Stimulated activated CD8-positive, alpha-beta memory T cell treated with anti-CD3 and anti-CD28 coated beads, Interleukin-15, amount 100 ng/mL, for 1 hour (primary cell): ENCODE data around the gene LARP4B.

Experiments used
- DNase-seq: peaks from one replicate; pipeline ENCODE4 v3.0.0-alpha.2; 2020; ENCODE audit warnings: low read depth

Gene LARP4B

DNA sequence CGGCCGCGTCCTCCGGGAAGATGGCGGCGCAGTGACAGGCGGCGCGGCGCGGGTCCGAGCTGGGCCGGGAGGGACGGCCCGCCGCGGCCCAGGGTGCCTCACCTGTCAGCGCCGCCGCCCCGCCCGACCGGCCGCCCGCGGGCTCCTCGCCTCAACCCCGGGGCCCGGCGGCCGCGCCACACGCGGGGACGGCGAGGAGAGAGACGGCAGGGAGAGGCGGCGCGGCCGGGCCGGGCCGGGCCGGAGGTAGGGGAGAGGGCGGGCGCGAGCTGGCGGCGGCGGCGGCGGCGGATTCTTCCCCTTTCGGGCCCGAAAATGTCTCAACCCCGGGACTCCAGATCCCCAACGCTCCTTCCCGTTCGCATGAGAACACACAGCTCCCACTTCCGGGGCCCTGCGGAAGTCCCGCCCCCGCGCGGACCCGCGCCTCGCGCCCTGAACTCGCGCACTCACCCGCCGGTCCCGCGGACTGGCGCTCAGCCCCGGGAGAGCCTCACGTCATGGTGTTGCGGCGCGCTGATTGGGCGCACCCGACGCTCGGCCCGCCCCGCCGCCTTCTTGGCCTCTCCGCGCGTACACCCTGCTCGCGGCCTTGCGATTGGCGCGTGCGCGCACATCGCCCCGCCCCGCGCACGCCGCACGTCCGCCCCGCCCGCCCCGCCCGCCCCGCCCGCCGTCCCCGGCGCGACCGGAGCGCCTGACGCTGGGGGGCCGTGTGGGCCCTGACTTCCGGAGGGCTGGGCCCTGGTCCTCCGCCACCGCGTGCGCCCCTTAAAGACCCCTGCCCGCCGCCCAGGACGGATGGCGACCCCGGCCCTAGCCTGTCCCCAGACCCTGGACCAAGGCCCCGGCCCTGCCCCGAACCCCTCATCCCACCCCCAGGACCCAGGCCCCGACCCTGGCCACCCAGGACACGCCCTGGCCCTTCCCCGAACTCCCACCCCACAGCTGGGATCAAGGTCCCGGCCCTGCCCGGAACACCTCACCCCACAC lies at the start of gene LARP4B:
LARP4B (minus strand) TSS at position 380 of the 993 bp plus-strand sequence. CDS start 45,984 bp downstream, outside the sequence.
- peak; percentile 87 for DNase-seq

DNA sequence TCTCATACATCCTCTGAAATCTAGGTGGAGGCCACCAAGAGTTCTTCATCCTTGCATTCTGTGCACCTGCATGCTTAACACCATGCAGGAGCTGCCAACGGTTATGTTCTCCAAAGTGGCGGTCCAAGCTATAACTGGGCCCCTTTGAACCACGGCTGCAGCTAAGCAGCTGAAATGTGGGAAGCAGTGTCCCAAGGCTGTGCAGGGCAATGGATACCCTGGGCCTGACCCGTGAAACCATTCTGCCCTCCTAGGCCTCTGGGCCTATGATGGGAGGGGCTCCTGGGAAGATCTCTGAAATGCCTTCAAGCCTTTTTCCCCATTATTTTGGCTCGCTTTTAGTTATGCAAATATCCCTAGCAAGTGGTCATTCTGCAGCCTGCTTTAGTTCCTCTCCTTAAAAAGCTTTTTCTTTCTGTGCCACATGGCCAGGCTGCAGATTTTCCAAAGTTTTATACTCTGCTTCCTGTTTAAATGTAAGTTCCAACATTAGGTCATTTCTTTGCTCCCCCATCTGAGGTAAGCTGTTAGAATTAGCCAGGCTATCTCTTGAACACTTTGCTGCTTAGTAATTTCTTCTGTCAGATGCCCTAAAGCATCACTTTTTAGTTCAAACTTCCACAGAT lies 49.1 kb upstream of the LARP4B start:
- DNase-seq = no peak

DNA sequence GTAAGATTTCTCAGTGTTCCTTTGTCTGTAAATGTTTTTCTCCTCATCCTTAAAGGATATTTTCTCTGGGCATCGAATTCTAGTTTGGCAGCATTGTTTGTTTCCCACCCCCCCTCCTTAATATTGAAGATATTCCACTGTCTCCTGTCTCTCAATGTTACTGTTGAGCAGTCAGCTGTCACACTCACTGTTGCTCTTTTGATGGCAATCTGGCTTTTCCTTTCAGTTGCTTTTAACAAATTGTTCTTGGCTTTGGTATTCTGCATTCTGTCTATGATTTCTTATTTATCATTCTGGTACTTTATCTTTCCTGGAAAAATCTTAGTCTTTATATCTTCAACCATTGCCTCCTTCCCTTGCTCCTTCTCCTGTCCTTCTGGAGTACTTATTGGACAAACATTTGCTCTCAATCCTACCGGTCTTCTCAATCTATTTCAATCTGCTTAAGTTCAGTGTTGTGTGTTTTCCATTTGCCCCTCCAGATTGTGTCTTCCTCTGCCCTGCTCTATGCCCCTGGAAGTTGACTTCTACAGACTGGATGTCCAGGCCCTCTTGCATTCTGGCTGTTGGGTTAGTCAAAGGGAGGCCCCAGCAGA lies 47.4 kb upstream of the LARP4B start:
- no peak for DNase-seq

DNA sequence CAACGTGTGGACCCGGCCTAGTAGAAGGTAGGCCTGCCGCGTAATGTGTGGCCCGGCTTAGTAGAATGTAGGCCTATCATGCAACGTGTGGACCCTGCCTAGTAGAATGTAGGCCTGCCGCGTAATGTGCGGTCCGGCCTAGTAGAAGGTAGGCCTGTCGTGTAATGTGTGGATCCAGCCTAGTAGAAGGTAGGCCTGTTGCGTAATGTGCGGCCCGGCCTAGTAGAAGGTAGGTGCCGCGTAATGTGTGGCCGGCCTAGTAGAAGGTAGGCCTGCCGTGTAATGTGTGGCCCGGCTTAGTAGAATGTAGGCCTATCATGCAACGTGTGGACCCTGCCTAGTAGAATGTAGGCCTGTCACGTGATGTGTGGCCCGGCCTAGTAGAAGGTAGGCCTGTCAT lies 44.8 kb upstream of the LARP4B start:
- no peak for DNase-seq

DNA sequence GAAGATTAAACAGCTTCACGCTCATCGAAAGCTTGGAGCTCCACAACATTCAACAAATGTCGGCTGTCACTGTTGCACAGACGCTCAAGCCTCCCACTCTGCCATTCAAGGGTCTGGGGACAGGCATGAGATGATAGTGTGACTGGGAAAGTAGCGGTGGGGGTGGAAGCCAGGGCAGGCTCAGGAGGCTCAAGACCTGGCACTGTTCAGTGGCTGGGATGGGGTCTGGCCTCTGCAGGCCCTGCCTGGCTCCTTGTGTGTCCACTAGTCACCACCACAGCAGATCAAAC lies 43.2 kb upstream of the LARP4B start:
- no peak for DNase-seq

DNA sequence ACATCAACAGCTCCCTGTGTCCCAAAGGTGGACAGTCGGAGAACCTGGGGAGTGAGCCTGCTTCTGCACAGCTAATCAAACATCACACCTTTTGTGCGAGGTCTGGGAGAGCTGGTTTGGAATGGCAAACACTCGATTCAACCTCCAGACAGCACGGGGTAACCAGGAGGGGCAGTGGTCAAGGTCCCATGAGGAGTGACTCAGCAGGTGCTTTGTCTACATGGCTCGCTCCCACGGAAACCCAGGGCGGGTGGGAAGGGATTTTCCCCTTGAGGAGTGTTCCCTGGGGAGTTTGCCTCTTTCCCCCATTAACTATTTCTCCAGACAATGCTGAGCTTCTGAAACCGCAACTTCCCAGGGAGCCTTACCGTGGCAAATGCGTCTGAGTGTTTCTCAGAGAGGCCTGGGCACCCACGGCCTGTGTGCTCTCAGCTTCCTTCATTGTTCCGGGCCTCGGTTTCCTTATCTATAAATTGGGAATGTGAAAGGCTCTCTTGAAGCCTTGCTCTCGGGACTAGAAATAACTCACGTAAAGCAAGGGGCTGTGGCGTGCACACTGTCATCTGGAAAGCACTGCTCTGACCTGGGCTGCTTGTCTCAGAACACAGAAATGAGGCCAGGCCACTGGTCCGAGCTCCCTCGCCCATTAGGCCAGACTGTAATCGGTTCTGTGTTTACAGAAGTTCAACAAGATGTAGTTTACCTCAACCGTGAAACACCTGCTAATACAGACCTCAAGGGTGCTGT lies 42.7 kb upstream of the LARP4B start:
- no peak for DNase-seq

DNA sequence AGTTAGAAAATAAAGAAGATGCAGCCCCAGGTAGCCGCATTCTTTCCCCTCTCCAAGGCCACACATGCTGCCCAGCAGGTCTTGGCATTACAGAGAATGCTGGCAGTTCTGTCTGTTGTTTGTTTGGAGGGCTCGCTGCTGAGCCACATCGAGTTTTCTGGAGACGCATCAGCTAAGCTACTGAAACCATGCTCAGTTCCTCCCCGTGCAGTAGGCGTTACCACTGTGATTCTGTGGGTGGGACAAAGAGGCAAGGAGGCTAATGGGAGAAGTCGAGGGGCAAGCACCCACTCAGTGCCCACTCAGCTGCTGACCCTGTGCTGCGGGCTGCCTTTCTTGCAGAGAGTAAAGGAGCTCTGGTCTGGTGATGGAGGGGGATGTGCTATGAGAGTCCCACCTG lies 41.3 kb upstream of the LARP4B start:
- DNase-seq = no peak

DNA sequence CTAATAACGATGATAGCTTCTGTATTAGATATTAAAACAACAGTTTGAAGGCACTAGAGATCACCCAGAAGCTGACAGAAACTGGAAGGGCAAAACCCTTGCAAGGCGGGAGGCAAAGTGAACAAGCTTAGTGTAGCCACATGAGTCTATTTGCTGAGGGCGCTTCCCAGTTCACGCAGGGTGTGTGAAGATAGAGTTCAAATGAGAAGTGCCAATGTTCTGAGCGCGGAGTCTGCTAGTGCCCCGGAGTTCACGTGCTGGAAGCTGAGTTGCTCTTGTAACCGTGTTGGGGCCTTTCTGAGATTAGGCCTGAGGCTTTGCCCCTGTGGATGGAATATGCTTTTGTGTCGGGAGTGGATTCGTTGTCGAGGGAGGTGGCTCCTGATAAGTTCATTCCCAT lies 40.1 kb upstream of the LARP4B start:
- no peak for DNase-seq

DNA sequence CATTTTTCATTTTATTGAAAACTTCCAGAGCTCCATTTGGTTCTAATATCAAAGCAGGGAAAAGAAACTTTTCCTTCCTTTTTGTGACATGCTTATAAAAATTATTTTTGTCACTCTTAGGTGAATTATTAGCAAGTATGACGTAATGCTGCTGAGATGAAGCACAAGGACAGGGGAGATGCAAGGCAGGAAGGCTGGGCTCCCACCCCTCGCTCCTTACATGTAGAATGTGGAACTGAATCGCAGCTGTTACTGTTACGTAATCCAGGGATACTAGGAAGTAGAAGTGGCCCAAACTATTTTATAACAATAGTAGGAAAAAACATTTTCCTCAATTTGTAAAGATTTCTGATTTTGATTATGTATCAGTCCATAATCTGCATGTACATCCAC lies 39.6 kb upstream of the LARP4B start:
- no peak for DNase-seq

DNA sequence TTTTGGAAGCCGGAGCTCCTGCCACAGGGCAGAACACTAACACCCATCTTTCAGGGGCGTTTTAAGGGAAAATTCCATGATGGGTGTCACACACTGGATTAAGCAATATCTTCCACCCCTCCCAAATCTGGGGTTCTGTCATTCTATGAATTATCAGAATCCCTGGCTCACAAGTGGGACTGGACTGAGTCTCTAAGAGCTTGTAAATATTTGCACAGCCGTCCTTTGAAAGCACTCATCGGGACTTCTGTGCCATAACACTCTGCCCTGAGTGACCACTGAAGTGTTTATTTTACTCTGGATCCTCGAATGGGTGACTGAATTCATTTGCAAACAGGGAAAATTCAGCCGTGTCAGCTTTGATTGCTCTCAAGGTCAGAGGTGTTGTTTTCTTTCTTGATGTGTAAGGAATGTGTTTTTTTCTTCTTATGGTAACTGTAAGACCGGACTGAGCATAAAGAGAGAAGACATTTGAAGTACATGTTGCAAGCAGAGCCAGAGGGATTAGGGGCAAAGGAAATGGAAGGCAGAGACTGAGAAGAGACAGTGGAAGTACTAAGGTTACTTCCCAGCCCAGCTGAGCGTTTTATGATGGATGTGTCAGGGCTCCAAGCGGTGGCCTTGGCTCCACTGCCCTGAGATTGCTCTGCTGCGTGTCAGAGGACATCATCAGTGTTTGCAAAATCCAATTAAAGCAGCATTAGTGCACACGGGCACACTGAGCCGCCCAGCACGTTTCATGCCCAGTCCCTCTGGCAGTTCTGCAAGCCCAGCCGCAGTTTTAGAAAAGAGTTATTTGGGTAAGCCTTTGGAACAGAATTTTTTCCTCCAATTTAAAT lies 39.0 kb upstream of the LARP4B start:
- DNase-seq = no peak

DNA sequence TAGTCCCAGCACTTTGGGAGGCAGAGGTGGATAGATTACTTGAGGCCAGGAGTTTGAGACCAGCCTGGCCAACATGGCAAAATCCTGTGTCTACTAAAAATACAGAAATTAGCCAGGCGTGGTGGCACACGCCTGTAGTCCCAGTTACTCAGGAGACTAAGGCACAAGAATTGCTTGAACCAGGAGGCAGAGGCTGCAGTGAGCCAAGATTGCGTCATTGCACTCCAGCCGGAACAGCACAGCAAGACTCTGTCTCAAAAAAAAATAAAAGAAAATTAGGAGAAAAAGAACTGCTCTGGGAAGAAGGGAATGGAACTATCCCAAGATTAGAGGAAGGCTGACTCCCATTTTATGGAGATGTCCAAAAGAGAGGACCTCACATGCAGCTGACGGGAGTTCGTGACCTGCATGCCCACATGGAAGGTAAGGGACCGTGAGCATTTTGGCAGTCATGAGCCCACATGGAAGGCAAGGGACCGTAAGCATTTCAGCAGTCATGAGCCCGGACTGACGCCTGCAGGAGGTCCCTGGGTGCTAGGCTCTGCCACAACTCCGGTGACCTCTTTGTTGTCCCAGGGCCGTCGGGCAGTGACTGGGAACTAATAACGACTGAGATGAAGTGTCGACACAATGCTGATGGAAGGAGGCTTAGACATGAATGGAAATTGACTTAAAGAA lies 38.1 kb upstream of the LARP4B start:
- DNase-seq = no peak

DNA sequence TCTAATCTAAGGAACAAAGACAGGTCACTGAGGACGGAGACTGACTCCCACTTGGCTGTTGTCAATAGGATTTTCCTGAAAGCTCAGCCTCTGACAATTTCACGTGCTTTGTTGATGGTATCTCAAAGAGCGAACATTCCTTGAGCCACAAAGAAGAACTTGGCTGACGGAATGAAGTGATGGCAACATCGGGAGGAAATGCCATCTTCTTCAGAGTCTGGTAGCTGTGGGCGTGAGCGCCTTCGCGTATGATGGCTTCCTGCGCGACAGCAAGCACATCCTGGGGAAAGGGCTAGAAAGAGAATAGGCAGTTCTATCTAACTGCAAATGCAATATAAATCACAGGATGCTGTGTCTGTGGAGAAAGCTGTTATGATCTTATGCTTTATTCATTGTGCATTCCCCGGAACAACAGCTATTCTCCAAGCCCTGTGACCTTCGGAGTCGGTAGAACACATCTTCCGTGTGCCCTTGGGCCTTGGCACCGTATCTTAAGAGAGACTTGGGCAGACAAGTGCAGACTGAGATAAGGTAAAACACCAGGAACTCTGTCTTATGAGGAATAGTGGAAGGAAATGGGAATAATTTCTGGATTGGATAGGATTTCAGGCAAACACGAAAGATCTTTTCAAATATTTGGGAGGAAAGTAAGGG lies 37.2 kb upstream of the LARP4B start:
- DNase-seq = no peak

DNA sequence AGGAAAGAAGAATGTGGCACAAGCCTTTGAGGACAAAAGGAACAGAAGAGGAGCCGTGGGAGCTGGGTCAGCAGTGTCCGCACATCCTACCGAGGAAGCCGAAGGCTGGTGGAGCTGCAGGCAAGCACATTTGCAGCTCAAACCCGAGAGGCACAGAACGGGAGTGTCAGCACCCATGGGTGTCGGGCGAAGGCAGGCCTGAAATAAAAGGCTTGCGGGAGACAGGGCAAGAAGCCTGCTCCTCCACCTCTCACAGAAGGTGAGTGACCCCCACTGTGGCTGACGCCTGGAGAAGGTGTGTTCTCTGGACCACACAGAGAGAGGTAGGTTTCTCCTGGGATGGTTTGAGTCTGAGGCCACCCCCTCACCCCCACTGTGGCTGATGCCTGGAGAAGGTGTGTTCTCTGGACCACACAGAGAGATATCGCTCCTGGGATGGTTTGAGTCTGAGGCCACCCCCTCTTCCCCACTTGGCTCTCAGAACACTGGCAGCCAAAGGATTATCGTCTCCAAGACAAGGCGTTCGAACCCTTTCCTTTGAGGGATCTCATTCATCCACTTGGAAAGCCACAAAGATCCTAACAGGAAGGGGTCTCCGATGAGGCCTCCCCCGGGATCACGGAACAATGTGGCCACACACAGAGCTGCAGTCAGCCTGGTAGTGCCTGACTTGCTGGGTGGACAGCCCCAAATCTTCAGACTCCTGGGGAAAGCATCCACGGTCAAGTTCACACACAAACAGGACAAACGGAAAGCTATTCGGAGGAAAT lies 35.1 kb upstream of the LARP4B start:
- DNase-seq = no peak

DNA sequence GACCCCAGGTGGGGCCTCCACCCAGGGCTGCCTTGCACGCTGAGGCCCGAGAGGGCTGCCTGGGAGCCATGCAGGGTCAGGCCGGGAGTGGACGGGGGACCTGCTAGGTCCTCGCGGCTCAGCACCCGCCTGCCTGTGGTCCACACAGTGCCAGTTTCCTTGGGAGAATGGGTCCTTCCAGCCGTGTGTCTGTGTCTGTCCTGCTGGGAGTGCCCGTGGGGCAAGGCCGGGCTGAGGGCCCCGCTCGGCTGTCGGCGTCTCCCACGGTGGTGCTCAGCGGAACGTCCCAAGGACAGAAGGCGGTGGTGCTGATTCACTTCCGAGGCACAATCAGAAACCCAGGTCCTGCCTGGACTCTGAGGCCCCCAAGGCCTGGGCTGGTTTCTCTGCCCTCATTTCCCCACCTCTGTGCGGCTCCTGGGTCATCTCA lies 33.5 kb upstream of the LARP4B start:
- DNase-seq = no peak

DNA sequence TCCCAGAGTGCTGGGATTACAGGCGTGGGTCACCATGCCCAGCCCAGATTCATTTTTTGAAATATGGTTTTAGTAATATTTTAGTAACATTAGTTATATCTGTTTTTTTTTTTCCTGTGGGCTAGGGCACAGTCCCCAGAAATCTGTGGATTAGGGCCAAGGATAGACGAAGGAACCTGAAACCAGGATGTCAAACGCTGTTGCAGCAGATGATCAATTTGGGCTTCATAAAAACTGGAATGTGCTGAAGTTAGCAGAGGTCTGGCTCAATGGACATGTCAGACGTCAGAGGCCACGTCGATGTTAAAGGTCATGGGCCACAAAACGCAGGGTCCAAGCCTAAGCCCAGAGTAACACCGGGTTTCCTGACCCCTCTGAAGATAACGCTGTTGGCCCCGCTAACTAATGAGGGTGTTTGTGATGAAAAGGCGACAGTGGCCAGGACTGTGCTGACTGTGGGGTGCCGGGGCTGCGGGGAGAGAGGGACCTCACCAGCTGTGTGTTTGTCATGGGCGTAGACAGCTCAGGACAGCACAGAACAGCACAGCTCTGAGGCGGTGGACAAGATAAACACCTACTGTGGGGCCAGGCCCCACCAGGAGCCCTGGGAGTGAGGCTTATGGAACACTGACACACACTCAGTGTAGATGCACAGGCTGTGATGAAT lies 32.9 kb upstream of the LARP4B start:
- DNase-seq = no peak

DNA sequence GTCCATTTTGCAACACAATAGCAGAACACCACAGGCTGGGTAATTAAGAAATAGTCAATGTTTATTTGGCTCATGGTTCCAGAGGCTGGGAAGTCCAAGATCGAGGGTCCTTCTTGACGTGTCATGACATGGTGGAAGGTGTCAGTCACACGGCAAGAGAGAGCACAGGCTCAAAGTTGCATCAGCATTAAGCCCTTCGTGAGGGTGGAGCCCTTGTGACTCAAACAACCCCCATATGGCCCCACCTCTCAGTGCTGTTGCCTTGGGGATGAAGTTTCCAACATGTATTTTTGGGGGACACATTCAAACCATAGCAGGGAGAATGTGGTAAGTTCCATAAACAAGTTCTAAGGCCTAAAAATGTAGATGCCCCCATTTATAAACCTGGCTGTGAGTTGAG lies 32.1 kb upstream of the LARP4B start:
- DNase-seq = no peak

DNA sequence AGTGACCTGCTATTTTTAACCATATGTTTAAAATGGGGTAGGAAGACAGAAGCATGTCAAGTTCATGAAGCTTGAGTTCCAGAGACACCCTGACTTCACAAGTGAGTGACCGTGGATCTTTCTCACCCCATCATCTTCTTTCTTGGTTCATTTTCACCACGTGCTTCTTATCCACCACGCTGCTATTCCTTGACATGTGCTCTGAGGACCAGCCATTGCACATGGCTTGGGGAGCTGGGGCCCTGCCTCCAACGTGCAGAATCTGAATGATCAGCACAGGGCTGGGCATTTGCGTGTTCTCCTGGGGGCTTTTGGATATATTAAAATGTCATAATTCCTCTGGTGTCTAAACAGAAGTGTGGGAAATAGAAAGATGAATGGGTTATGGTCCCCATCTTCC lies 31.7 kb upstream of the LARP4B start:
- no peak for DNase-seq

DNA sequence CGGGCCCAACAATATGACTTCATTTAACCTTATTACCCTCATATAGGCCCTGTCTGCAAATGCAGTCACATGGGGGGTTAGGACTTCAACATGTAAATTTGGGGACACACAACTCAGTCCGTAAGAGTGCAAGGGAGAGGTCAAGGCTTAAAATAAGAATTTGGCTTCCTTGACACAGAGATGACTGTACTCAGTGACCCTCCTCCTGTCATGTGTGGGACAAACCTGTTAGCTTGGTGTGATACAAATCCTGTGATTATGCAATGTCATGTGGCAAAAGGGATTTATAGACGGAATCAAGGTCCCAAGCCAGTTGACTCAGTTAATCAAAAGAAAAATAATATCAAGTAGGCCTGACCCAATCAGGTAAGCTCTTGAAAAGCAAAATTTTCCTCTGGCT lies 30.8 kb upstream of the LARP4B start:
- no peak for DNase-seq

DNA sequence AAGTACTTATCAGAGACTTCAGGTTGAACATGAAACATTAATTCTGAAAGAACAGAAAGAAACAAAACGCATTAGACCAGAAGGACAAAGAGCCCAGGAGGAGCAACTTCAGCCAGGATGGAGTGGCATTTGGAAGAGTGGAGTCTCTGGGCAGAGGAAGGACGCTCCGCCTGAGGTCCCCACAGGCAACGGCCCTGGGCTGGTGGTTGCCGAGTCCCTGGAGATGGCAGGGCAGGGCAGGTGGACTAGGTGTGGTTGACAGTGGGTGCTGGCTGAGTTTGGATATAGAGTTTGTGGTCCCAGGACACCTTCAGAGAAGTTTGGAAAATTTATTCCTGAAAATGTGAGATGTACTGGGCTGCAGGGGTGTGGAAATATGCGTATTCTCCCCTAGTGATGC lies 27.4 kb upstream of the LARP4B start:
- DNase-seq = no peak
